Caco-2 (cell line): ENCODE data around the gene CDH20. TPM values are rescaled to one million over a fixed set of nuclear protein-coding genes. Genes with fewer than 3 reads are reported as not detected.

Source experiments
- BruUV-seq: library from RNA; stranded (reverse); fragments of 400-500 nt; replicated peaks from 2 replicates; lab custom pipeline; 2021; lab: Mats Ljungman, UMichigan
- CTCF ChIA-PET: fragments of 300-600 bp; sonication (Branson Sonifier 250); formaldehyde crosslinking; loops from one replicate; lab custom pipeline; 2022; ENCODE audit warnings: antibody characterized with exemption; lab: Charles Lee
- POLR2A ChIA-PET: fragments of 300-600 bp; sonication (Branson Sonifier 250); formaldehyde crosslinking; loops from one replicate; lab custom pipeline; 2022; ENCODE audit warnings: antibody characterized with exemption; lab: Charles Lee
- DNase-seq, 2 experiments: peaks; one replicate each; pipeline versions ENCODE4 v3.0.0 to v3.0.0-alpha.2; 2020 to 2022
- H3K27me3 ChIP-seq: replicated peaks from 2 replicates; pipeline ENCODE4 v1.6.0; 2011; ENCODE audit warnings: low read length; ENCODE audit not compliant: control insufficient read depth, insufficient read depth
- H3K36me3 ChIP-seq: 2 replicates; pipeline ENCODE4 v1.5.1; 2011; ENCODE audit warnings: low read length; ENCODE audit not compliant: control insufficient read depth, insufficient read depth
- H3K4me1 ChIP-seq: fragments of 250-450 bp; sonication (Bioruptor Pico); 2 replicates; pipeline ENCODE4 v1.5.1; 2020; ENCODE audit warnings: mild to moderate bottlenecking
- H3K4me3 ChIP-seq: 2 replicates; pipeline ENCODE4 v1.5.1; 2011; ENCODE audit warnings: low read depth, mild to moderate bottlenecking, control low read depth, low read length
- H3K9me3 ChIP-seq: fragments of 250-450 bp; sonication (Bioruptor Pico); 2 replicates; pipeline ENCODE4 v1.5.1; 2020; ENCODE audit warnings: mild to moderate bottlenecking, moderate library complexity
- H3K27ac Mint-ChIP-seq: one replicate; pipeline ENCODE4 v1.8.0; 2022; ENCODE audit warnings: mixed read lengths; ENCODE audit not compliant: unreplicated experiment
- H3K27me3 Mint-ChIP-seq: one replicate; pipeline ENCODE4 v1.8.0; 2022; ENCODE audit warnings: mixed read lengths; ENCODE audit not compliant: insufficient read depth, unreplicated experiment
- H3K36me3 Mint-ChIP-seq: one replicate; pipeline ENCODE4 v1.8.0; 2022; ENCODE audit warnings: mild to moderate bottlenecking, mixed read lengths; ENCODE audit not compliant: insufficient read depth, unreplicated experiment
- H3K4me1 Mint-ChIP-seq: one replicate; pipeline ENCODE4 v1.8.0; 2022; ENCODE audit warnings: low read depth, mixed read lengths; ENCODE audit not compliant: unreplicated experiment
- H3K4me3 Mint-ChIP-seq: one replicate; pipeline ENCODE4 v1.8.0; 2022; ENCODE audit warnings: mild to moderate bottlenecking, moderate library complexity, mixed read lengths; ENCODE audit not compliant: unreplicated experiment
- H3K9me3 Mint-ChIP-seq: one replicate; pipeline ENCODE4 v1.8.0; 2022; ENCODE audit warnings: mixed read lengths; ENCODE audit not compliant: unreplicated experiment
- intact Hi-C: fragments of 100-400 bp; cut with micrococcal nuclease; formaldehyde crosslinking; loops from one replicate; pipeline ENCODE4 v1.10.0; 2022; ENCODE audit not compliant: unreplicated experiment
- total RNA-seq: library from RNA; stranded (reverse); gene quantifications from 2 replicates; pipeline ENCODE4 v1.2.3, GENCODE V29; 2022
- TF ChIP-seq, protein P1 (sequence below), 2 experiments: fragments of 200-600 bp in 1 of 2; IDR thresholded peaks; 1 replicate in 1 of 2; 2 replicates in 1 of 2; pipeline versions ENCODE4 v1.5.1 to v1.8.0; 2011 to 2022; ENCODE audit warnings: antibody characterized with exemption in 1 of 2, control low read depth in 1 of 2, inconsistent platforms in 1 of 2, low read depth in 1 of 2, low read length in 1 of 2, mild to moderate bottlenecking in 1 of 2, moderate library complexity in 1 of 2; ENCODE audit not compliant: insufficient read depth in 1 of 2, severe bottlenecking in 1 of 2, unreplicated experiment in 1 of 2

Gene CDH20
- total RNA-seq, 1 experiment from 2014 or later = not detected

- BruUV-seq = no TSS peak
- Histone ChIP-seq H3K27me3 (no peaks in the 10 kb centered on the region), H3K9me3 (no peaks in the 10 kb centered on the region), H3K4me3 (no peak overlapping the region), H3K36me3 (no peaks in the 10 kb centered on the region), H3K4me1 (no peaks in the 10 kb centered on the region)
- CTCF ChIA-PET = no interaction called here
- Mint-ChIP-seq H3K27ac (no peak overlapping the region), H3K36me3 (no peaks in the 10 kb centered on the region), H3K4me3 (no peak overlapping the region), H3K9me3 (no peaks in the 10 kb centered on the region), H3K4me1 (no peaks in the 10 kb centered on the region), H3K27me3 (peaks cover 9% of the 10 kb centered on the region)
- no peak for DNase-seq
- POLR2A ChIA-PET = no interaction called here
- TF ChIP-seq, protein P1, sequence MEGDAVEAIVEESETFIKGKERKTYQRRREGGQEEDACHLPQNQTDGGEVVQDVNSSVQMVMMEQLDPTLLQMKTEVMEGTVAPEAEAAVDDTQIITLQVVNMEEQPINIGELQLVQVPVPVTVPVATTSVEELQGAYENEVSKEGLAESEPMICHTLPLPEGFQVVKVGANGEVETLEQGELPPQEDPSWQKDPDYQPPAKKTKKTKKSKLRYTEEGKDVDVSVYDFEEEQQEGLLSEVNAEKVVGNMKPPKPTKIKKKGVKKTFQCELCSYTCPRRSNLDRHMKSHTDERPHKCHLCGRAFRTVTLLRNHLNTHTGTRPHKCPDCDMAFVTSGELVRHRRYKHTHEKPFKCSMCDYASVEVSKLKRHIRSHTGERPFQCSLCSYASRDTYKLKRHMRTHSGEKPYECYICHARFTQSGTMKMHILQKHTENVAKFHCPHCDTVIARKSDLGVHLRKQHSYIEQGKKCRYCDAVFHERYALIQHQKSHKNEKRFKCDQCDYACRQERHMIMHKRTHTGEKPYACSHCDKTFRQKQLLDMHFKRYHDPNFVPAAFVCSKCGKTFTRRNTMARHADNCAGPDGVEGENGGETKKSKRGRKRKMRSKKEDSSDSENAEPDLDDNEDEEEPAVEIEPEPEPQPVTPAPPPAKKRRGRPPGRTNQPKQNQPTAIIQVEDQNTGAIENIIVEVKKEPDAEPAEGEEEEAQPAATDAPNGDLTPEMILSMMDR (IDR thresholded peaks at IDR 0.05; ENCODE audit: insufficient read depth in 1 of 2, low read depth in 1 of 2, low read length in 1 of 2, severe bottlenecking in 1 of 2, unreplicated experiment in 1 of 2) = no peak
- intact Hi-C loops = no loop called here
Observed at GRCh38 chr18:61448316-61448715, 115.1 kb downstream of the CDH20 start.

DNA sequence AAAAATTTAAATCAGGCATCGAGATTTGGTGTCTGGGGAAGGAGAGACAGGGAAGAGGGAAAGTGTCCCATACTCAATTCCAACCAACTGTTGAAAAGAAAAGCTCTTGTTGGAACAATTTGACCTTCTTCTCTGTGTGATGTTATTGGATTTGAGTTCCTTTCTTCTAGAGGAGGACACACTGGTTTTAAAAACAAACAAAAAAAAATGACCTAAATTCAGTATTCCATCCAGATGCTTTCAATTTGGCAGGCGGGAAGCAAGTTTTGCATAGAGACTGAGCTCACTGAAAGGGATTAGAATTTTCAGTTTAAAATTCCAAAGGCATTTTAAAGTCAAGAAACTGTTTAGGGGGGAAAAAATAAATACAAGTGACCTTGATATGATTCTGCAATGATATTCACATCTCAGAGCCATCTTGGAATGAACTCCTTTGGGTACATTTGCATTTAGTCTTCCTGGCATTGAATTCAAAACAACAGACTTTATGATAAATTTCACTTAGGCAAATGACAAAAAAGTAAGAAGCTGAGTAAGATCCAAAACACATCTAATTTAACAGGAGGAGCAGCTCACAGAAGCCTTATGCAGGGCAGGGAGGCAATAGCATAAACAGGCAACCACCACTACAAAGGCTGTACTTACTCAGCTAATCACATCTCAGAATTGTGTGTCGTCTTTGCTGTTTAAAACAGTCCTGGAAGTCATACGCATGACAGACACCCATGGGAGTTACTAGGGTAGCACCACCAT, 126.8 kb downstream of the CDH20 start:
- CTCF ChIA-PET = no interaction called here
- BruUV-seq = no TSS peak

GRCh38 chr18:61464551-61465142, 131.4 kb downstream of the CDH20 start:
- no peak overlapping the region for H3K4me3 Mint-ChIP-seq
- intact Hi-C loops = no loop called here
- ChIA-PET POLR2A (no interaction called here), CTCF (no interaction called here)
- H3K27ac Mint-ChIP-seq = no peak overlapping the region
- no peaks in the 10 kb centered on the region for H3K36me3 Mint-ChIP-seq
- Histone ChIP-seq H3K9me3 (no peaks in the 10 kb centered on the region), H3K4me3 (no peak overlapping the region), H3K36me3 (no peaks in the 10 kb centered on the region), H3K27me3 (no peaks in the 10 kb centered on the region), H3K4me1 (no peaks in the 10 kb centered on the region)
- no TSS peak for BruUV-seq
- DNase-seq = no peak
- H3K9me3 Mint-ChIP-seq = no peaks in the 10 kb centered on the region
- H3K27me3 Mint-ChIP-seq = no peaks in the 10 kb centered on the region
- H3K4me1 Mint-ChIP-seq = peaks cover 7% of the 10 kb centered on the region
- TF ChIP-seq, protein P1 (IDR thresholded peaks at IDR 0.05; ENCODE audit: insufficient read depth in 1 of 2, low read depth in 1 of 2, low read length in 1 of 2, severe bottlenecking in 1 of 2, unreplicated experiment in 1 of 2) = no peak

More for the DNA sequence above, 126.8 kb downstream of the CDH20 start:
- H3K36me3 ChIP-seq = no peaks in the 10 kb centered on the region
- H3K9me3 ChIP-seq = no peaks in the 10 kb centered on the region
- no peak for DNase-seq
- POLR2A ChIA-PET = no interaction called here
- H3K27ac Mint-ChIP-seq = no peak overlapping the region
- H3K9me3 Mint-ChIP-seq = no peaks in the 10 kb centered on the region
- no peaks in the 10 kb centered on the region for H3K4me1 ChIP-seq
- peaks cover 7% of the 10 kb centered on the region for H3K4me1 Mint-ChIP-seq
- H3K4me3 ChIP-seq = no peak overlapping the region
- intact Hi-C loops = no loop called here
- no peaks in the 10 kb centered on the region for H3K36me3 Mint-ChIP-seq
- no peaks in the 10 kb centered on the region for H3K27me3 ChIP-seq
- TF ChIP-seq, protein P1 (IDR thresholded peaks at IDR 0.05; ENCODE audit: insufficient read depth in 1 of 2, low read depth in 1 of 2, low read length in 1 of 2, severe bottlenecking in 1 of 2, unreplicated experiment in 1 of 2) = no peak
- no peak overlapping the region for H3K4me3 Mint-ChIP-seq
- H3K27me3 Mint-ChIP-seq = no peaks in the 10 kb centered on the region
